ENCODE data around the gene TRIM33. TPM values are rescaled to one million over a fixed set of nuclear protein-coding genes. Genes with fewer than 3 reads are reported as not detected.
"Not testable (repeated sequence)": the region's sequence is repeated elsewhere in the genome, so short reads cannot be mapped to it uniquely, and the experiment has no call there.

Gene TRIM33
- total RNA-seq, 4 donors from 2014 or later, result 37.5 to 48.6 (median 41.1) TPM

- no peak overlapping the region for H3K4me3 ChIP-seq (ENCODE audit: low read depth, poor library complexity, severe bottlenecking)
- no peak for DNase-seq (ENCODE audit: low spot score in 2 of 2)
- WGBS, 2 donors, result 92 to 95% methylated on average over 4 of the region's 4 CpGs
- TF ChIP-seq CTCF (IDR thresholded peaks at IDR 0.05) (no peak), POLR2A (IDR thresholded peaks at IDR 0.05) (no peak)
- intact Hi-C loops (cut with DNase I; ENCODE audit: low total_unique reads), result no loop called here
Observed at GRCh38 chr1:114397601-114398000, 113.4 kb downstream of the TRIM33 start.

- H3K4me3 ChIP-seq (ENCODE audit: low read depth, poor library complexity, severe bottlenecking), result no peak overlapping the region
Observed at GRCh38 chr1:114395863-114396262, 115.1 kb downstream of the TRIM33 start.

GRCh38 chr1:114390960-114391359 lies 120.0 kb downstream of the TRIM33 start:
- intact Hi-C loops (cut with DNase I; ENCODE audit: low total_unique reads), result no loop called here
- no peak for DNase-seq (ENCODE audit: low spot score in 2 of 2)
- no peak for TF ChIP-seq CTCF (IDR thresholded peaks at IDR 0.05)
- no peak for TF ChIP-seq POLR2A (IDR thresholded peaks at IDR 0.05)
- H3K4me3 ChIP-seq (ENCODE audit: low read depth, poor library complexity, severe bottlenecking), result no peak overlapping the region

More at GRCh38 chr1:114395863-114396262, 115.1 kb downstream of the TRIM33 start:
- no peak for DNase-seq (ENCODE audit: low spot score in 2 of 2)
- 100% methylated on average over 1 of the region's 1 CpG for WGBS, 2 donors
- TF ChIP-seq POLR2A (IDR thresholded peaks at IDR 0.05), result no peak
- no peak for TF ChIP-seq CTCF (IDR thresholded peaks at IDR 0.05)
- intact Hi-C loops (cut with DNase I; ENCODE audit: low total_unique reads), result no loop called here

GRCh38 chr1:114390361-114390760 lies 120.6 kb downstream of the TRIM33 start:
- intact Hi-C loops (cut with DNase I; ENCODE audit: low total_unique reads), result no loop called here
- TF ChIP-seq POLR2A (IDR thresholded peaks at IDR 0.05) (no peak), CTCF (IDR thresholded peaks at IDR 0.05) (no peak)
- no peak overlapping the region for H3K4me3 ChIP-seq (ENCODE audit: low read depth, poor library complexity, severe bottlenecking)
- DNase-seq (ENCODE audit: low spot score in 2 of 2), result no peak
- 95% methylated on average over 4 of the region's 4 CpGs for WGBS, 2 donors

- DNase-seq (ENCODE audit: low spot score in 2 of 2), result no peak
- no peak overlapping the region for H3K4me3 ChIP-seq (ENCODE audit: low read depth, poor library complexity, severe bottlenecking)
- intact Hi-C loops (cut with DNase I; ENCODE audit: low total_unique reads), result loop anchor here (5.0 kb wide), 1 partner anchor 969 kb away; no protein-coding TSS in a partner anchor
- WGBS, 2 donors, result 84 to 93% methylated on average over 1 of the region's 1 CpG
- TF ChIP-seq CTCF (IDR thresholded peaks at IDR 0.05) (no peak), POLR2A (IDR thresholded peaks at IDR 0.05) (no peak)
Observed at GRCh38 chr1:114388432-114389003, 122.5 kb downstream of the TRIM33 start.

GRCh38 chr1:114387585-114387984 lies 123.4 kb downstream of the TRIM33 start:
- WGBS, 2 donors, result 86 to 93% methylated on average over 6 of the region's 6 CpGs
- not testable (repeated sequence) for H3K4me3 ChIP-seq (ENCODE audit: low read depth, poor library complexity, severe bottlenecking); DNase-seq (ENCODE audit: low spot score in 2 of 2)
- intact Hi-C loops (cut with DNase I; ENCODE audit: low total_unique reads), result loop anchor here (5.0 kb wide), 1 partner anchor 970 kb away; no protein-coding TSS in a partner anchor

Data from lower leg skin (tissue), 4 donors.